Naive thymus-derived CD4-positive, alpha-beta T cell (primary cell): ENCODE results near the gene TRUB1. TPM values are rescaled to one million over a fixed set of nuclear protein-coding genes. Genes with fewer than 3 reads are reported as not detected.

ENCODE experiments used
- ATAC-seq: fragments of 150-1000 bp; cut with Tn5 transposase; 2 replicates; pipeline ENCODE4 v1.10.0; 2021; ENCODE audit warnings: mild to moderate bottlenecking, moderate library complexity
- CTCF ChIA-PET: fragments of 350-600 bp; sonication (Branson Sonifier 250); formaldehyde crosslinking; loops from one replicate; lab custom pipeline; 2021; ENCODE audit warnings: antibody characterized with exemption; lab: Charles Lee
- POLR2A ChIA-PET: fragments of 350-600 bp; sonication (Branson Sonifier 250); formaldehyde crosslinking; loops from one replicate; lab custom pipeline; 2021; ENCODE audit warnings: antibody characterized with exemption, inconsistent platforms; lab: Charles Lee
- DNase-seq, 9 donors: peaks; one replicate each; pipeline versions ENCODE4 v3.0.0 to v3.0.0-alpha.2; 2020 to 2022; ENCODE audit warnings: mixed read lengths in 1 of 9
- H3K27ac ChIP-seq: one replicate; pipeline ENCODE4 v1.7.0; 2013; ENCODE audit warnings: mild to moderate bottlenecking, low read depth, low read length, moderate library complexity
- H3K27me3 ChIP-seq, 2 donors: one replicate each; pipeline ENCODE4 v1.7.0; 2013; ENCODE audit warnings: low read length in 2 of 2, mild to moderate bottlenecking in 2 of 2, moderate library complexity in 2 of 2; ENCODE audit not compliant: control insufficient read depth in 2 of 2, insufficient read depth in 2 of 2
- H3K36me3 ChIP-seq, 3 experiments: 1 replicate in 2 of 3; 2 replicates in 1 of 3; pipeline ENCODE4 v1.7.0; 2013; ENCODE audit warnings: low read length in 3 of 3, mild to moderate bottlenecking in 3 of 3, moderate library complexity in 1 of 3; ENCODE audit not compliant: insufficient read depth in 3 of 3, control insufficient read depth in 2 of 3
- H3K4me1 ChIP-seq, 2 donors: one replicate each; pipeline ENCODE4 v1.7.0; 2013; ENCODE audit warnings: low read length in 2 of 2, mild to moderate bottlenecking in 2 of 2, moderate library complexity in 1 of 2; ENCODE audit not compliant: control insufficient read depth in 2 of 2, insufficient read depth in 2 of 2
- H3K4me3 ChIP-seq: 2 replicates; pipeline ENCODE4 v1.7.0; 2013; ENCODE audit warnings: mild to moderate bottlenecking, low read length
- H3K9me3 ChIP-seq, 3 experiments: 1 replicate in 2 of 3; 2 replicates in 1 of 3; pipeline ENCODE4 v1.7.0; 2013; ENCODE audit warnings: low read length in 3 of 3; ENCODE audit not compliant: control insufficient read depth in 2 of 3
- H3K27ac Mint-ChIP-seq, 9 donors: one replicate each; pipeline ENCODE4 v1.8.0; 2020 to 2022; ENCODE audit warnings: mixed read lengths in 9 of 9, mild to moderate bottlenecking in 8 of 9, moderate library complexity in 5 of 9, inconsistent platforms in 2 of 9
- H3K27me3 Mint-ChIP-seq, 5 donors: one replicate each; pipeline ENCODE4 v1.8.0; 2021 to 2022; ENCODE audit warnings: mixed read lengths in 5 of 5, mild to moderate bottlenecking in 1 of 5
- H3K36me3 Mint-ChIP-seq, 5 donors: one replicate each; pipeline ENCODE4 v1.8.0; 2020 to 2022; ENCODE audit warnings: mixed read lengths in 5 of 5, mild to moderate bottlenecking in 3 of 5, inconsistent platforms in 1 of 5
- H3K4me1 Mint-ChIP-seq, 7 donors: one replicate each; pipeline ENCODE4 v1.8.0; 2020 to 2022; ENCODE audit warnings: mixed read lengths in 7 of 7, mild to moderate bottlenecking in 3 of 7, inconsistent platforms in 1 of 7
- H3K4me3 Mint-ChIP-seq, 10 donors: one replicate each; pipeline ENCODE4 v1.8.0; 2020 to 2022; ENCODE audit warnings: mild to moderate bottlenecking in 10 of 10, mixed read lengths in 10 of 10, moderate library complexity in 6 of 10, inconsistent platforms in 2 of 10
- H3K9me3 Mint-ChIP-seq, 11 donors: one replicate each; pipeline ENCODE4 v1.8.0; 2020 to 2022; ENCODE audit warnings: mixed read lengths in 11 of 11, mild to moderate bottlenecking in 4 of 11, inconsistent platforms in 1 of 11, moderate library complexity in 1 of 11
- intact Hi-C, 2 donors: fragments of 100-400 bp; cut with micrococcal nuclease; formaldehyde crosslinking; loops; one replicate each; pipeline ENCODE4 v1.15.1; 2023
- polyA plus RNA-seq, 2 donors: library from polyadenylated mRNA; unstranded; fragments of 300-500 nt; fragmentation: Illumina TruSeq; gene quantifications; one replicate each; pipeline ENCODE4 v1.2.3, GENCODE V29; 2021
- total RNA-seq, 6 experiments: library from RNA in 5 of 6; stranded (reverse) in 5 of 6; gene quantifications; 1 replicate in 5 of 6; 2 replicates in 1 of 6; pipeline ENCODE4 v1.2.3 and lab custom pipeline; 2021 to 2026

The TRUB1 gene
- total and polyA plus RNA-seq, 7 experiments from 2014 or later = 6.8 to 14.6 (median 11.2) TPM

GRCh38 chr10:114992189-114992775 is 54.3 kb downstream of the TRUB1 start:
- Mint-ChIP-seq H3K27me3 (no peaks in the 10 kb centered on the region), H3K4me3 (no peak overlapping the region), H3K9me3 (peaks cover 0 to 7% (median 0%) of the 10 kb centered on the region in 11 donors), H3K4me1 (no peaks in the 10 kb centered on the region), H3K27ac (no peak overlapping the region), H3K36me3 (peaks cover 0 to 53% (median 30%) of the 10 kb centered on the region in 5 donors)
- Histone ChIP-seq H3K27ac (no peak overlapping the region), H3K4me1 (no peaks in the 10 kb centered on the region), H3K36me3 (no peaks in the 10 kb centered on the region), H3K27me3 (no peaks in the 10 kb centered on the region), H3K4me3 (no peak overlapping the region), H3K9me3 (no peaks in the 10 kb centered on the region)
- DNase-seq (no peak), ATAC-seq (no peak)
- intact Hi-C loops = no loop called here
- ChIA-PET POLR2A (no interaction called here), CTCF (no interaction called here)

GRCh38 chr10:114995468-114996247 is 57.7 kb downstream of the TRUB1 start:
- intact Hi-C loops = no loop called here
- ChIA-PET POLR2A (no interaction called here), CTCF (interaction anchor here (0.6 kb wide), 1 partner anchor 51 kb away, joined by 3 read pairs; no protein-coding TSS in a partner anchor)
- Mint-ChIP-seq H3K4me3 (no peak overlapping the region), H3K36me3 (peaks cover 0 to 28% (median 9%) of the 10 kb centered on the region in 5 donors), H3K4me1 (no peaks in the 10 kb centered on the region), H3K27me3 (no peaks in the 10 kb centered on the region), H3K27ac (no peak overlapping the region), H3K9me3 (no peaks in the 10 kb centered on the region)
- Histone ChIP-seq H3K4me3 (no peak overlapping the region), H3K27me3 (no peaks in the 10 kb centered on the region), H3K27ac (no peak overlapping the region), H3K9me3 (no peaks in the 10 kb centered on the region), H3K36me3 (no peaks in the 10 kb centered on the region), H3K4me1 (no peaks in the 10 kb centered on the region)
- no peak for ATAC-seq
- DNase-seq = no peak

GRCh38 chr10:114996542-114996941 is 58.5 kb downstream of the TRUB1 start:
- Mint-ChIP-seq H3K27ac (no peak overlapping the region), H3K27me3 (no peaks in the 10 kb centered on the region), H3K36me3 (peaks cover 0 to 21% (median 9%) of the 10 kb centered on the region in 5 donors), H3K4me1 (no peaks in the 10 kb centered on the region), H3K9me3 (no peaks in the 10 kb centered on the region), H3K4me3 (no peak overlapping the region)
- no peaks in the 10 kb centered on the region for H3K27me3 ChIP-seq
- intact Hi-C loops = no loop called here
- ATAC-seq (no peak), DNase-seq (no peak)
- H3K36me3 ChIP-seq = no peaks in the 10 kb centered on the region
- POLR2A ChIA-PET = no interaction called here
- no peak overlapping the region for H3K27ac ChIP-seq
- no peaks in the 10 kb centered on the region for H3K4me1 ChIP-seq
- H3K9me3 ChIP-seq = no peaks in the 10 kb centered on the region
- no peak overlapping the region for H3K4me3 ChIP-seq
- CTCF ChIA-PET = no interaction called here

GRCh38 chr10:114998993-114999392 is 61.0 kb downstream of the TRUB1 start:
- DNase-seq (no peak), ATAC-seq (no peak)
- ChIA-PET CTCF (no interaction called here), POLR2A (no interaction called here)
- H3K36me3 Mint-ChIP-seq = peaks cover 0 to 13% (median 4%) of the 10 kb centered on the region in 5 donors
- peaks cover 0 to 8% (median 2%) of the 10 kb centered on the region in 5 donors for H3K27me3 Mint-ChIP-seq
- H3K27ac ChIP-seq = no peak overlapping the region
- peak overlapping the region in 1 of 9 donors; percentile 51 for H3K27ac Mint-ChIP-seq
- no peaks in the 10 kb centered on the region for H3K9me3 ChIP-seq
- no peaks in the 10 kb centered on the region for H3K36me3 ChIP-seq
- intact Hi-C loops = no loop called here
- H3K4me1 ChIP-seq = no peaks in the 10 kb centered on the region
- no peaks in the 10 kb centered on the region for H3K27me3 ChIP-seq
- no peaks in the 10 kb centered on the region for H3K9me3 Mint-ChIP-seq
- no peak overlapping the region for H3K4me3 Mint-ChIP-seq
- no peak overlapping the region for H3K4me3 ChIP-seq
- no peaks in the 10 kb centered on the region for H3K4me1 Mint-ChIP-seq

GRCh38 chr10:115001506-115002381 is 63.7 kb downstream of the TRUB1 start:
- Mint-ChIP-seq H3K27me3 (peaks cover 3 to 23% (median 10%) of the 10 kb centered on the region in 5 donors), H3K36me3 (no peaks in the 10 kb centered on the region), H3K4me3 (no peak overlapping the region), H3K9me3 (peaks cover 0 to 2% (median 0%) of the 10 kb centered on the region in 11 donors), H3K4me1 (no peaks in the 10 kb centered on the region), H3K27ac (no peak overlapping the region)
- CTCF ChIA-PET = no interaction called here
- H3K9me3 ChIP-seq = no peaks in the 10 kb centered on the region
- H3K4me1 ChIP-seq = no peaks in the 10 kb centered on the region
- H3K4me3 ChIP-seq = no peak overlapping the region
- POLR2A ChIA-PET = no interaction called here
- no peak overlapping the region for H3K27ac ChIP-seq
- DNase-seq (no peak), ATAC-seq (no peak)
- intact Hi-C loops = no loop called here
- no peaks in the 10 kb centered on the region for H3K36me3 ChIP-seq
- no peaks in the 10 kb centered on the region for H3K27me3 ChIP-seq

GRCh38 chr10:115003396-115003795 is 65.4 kb downstream of the TRUB1 start:
- Mint-ChIP-seq H3K4me1 (no peaks in the 10 kb centered on the region), H3K4me3 (no peak overlapping the region), H3K27ac (no peak overlapping the region), H3K36me3 (no peaks in the 10 kb centered on the region), H3K27me3 (peaks cover 3 to 24% (median 10%) of the 10 kb centered on the region in 5 donors), H3K9me3 (peaks cover 0 to 2% (median 0%) of the 10 kb centered on the region in 11 donors)
- Histone ChIP-seq H3K4me1 (no peaks in the 10 kb centered on the region), H3K36me3 (no peaks in the 10 kb centered on the region), H3K9me3 (no peaks in the 10 kb centered on the region), H3K27ac (no peak overlapping the region), H3K4me3 (no peak overlapping the region), H3K27me3 (no peaks in the 10 kb centered on the region)
- DNase-seq (no peak), ATAC-seq (no peak)
- ChIA-PET CTCF (no interaction called here), POLR2A (no interaction called here)
- intact Hi-C loops = no loop called here
